ENCODE results near the gene LAGE3. TPM values are rescaled to one million over a fixed set of nuclear protein-coding genes. Genes with fewer than 3 reads are reported as not detected.

LAGE3 gene
- total and polyA plus RNA-seq, 8 donors: 14.9 to 24.2 (median 19.5) TPM

DNA sequence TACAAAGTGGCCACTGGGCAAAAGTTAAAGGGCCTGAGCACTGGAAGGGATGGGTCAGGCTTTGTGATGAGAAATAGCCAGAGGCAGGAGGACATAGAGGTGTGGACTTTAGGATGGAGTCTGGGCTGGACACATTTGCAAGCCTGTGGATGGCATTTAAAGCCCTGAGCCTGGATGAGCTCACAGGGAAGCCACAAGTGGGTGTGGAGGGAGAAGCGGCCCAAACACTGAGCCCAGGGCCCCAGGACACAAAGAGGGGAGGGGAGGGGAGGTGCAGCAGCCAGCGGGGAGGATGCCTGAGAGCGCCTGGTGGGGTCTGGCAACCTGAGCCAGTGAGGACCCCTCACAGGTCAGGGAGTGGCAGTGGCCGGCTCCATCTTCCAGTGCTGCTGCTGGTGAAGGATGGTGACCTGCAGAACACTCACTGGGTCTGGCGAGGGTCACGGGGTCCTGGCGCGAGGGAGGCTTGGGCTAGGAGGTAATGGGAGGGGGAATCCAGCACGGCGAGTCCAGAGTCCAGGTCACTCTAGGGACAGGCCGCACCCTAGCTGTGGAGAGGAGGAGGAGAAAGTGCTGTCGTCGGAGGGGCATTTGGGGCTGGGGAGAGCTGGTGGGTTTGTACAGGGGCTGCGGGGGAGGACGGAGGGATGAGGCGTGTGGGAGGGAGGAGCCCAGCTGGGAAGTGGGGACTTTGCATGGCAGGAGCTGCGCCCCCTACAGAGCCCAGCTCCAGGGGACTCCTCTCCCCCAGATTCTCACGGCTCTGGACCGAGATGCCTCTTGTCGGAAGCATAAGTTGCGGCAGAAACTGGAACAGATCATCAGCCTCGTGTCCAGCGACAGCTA, 7.0 kb downstream of the LAGE3 start:
- intact Hi-C loops (cut with DNase I): no loop called here
- DNase-seq (no peak), ATAC-seq (no peak)
- no peaks in the 10 kb centered on the region for H3K4me1 ChIP-seq
- no peak overlapping the region for H3K4me3 ChIP-seq
- H3K9me3 ChIP-seq: no peaks in the 10 kb centered on the region
- no peak overlapping the region for H3K27ac ChIP-seq
- H3K27me3 ChIP-seq: no peaks in the 10 kb centered on the region
- no peak for TF ChIP-seq CTCF (IDR thresholded peaks at IDR 0.05)
- peaks cover 0 to 52% of the 10 kb centered on the region in 2 donors for H3K36me3 ChIP-seq

DNA sequence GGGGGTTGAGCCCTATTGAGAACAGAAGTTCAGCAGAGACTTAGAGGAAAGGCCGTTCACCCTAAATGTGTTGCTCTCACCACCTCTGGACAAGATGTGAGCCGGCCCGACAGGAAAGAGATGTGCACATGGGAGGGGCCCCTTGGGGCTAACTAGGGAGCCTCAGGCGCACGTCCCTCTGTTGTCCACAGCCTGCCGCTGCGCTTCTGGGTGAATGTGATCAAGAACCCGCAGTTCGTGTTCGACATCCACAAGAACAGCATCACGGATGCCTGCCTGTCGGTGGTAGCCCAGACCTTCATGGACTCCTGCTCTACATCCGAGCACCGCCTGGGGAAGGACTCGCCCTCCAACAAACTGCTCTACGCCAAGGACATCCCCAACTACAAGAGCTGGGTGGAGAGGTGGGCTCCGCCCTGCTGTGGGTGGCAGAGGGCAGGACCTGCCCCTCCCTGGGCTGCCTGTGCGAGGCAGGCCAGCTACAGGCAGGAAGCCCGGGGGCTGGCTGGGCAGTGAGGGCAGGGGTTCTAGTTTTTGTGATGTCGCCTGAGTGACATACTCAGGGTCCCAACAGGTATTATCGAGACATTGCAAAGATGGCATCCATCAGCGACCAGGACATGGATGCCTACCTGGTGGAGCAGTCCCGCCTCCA, 8.0 kb downstream of the LAGE3 start:
- Histone ChIP-seq H3K27ac (no peak overlapping the region), H3K4me1 (no peaks in the 10 kb centered on the region), H3K36me3 (peaks cover 0 to 63% of the 10 kb centered on the region in 2 donors), H3K27me3 (no peaks in the 10 kb centered on the region), H3K4me3 (no peak overlapping the region), H3K9me3 (no peaks in the 10 kb centered on the region)
- DNase-seq (no peak), ATAC-seq (no peak)
- no peak for TF ChIP-seq CTCF (IDR thresholded peaks at IDR 0.05)
- intact Hi-C loops (cut with DNase I): no loop called here

GRCh38 chrX:154470434-154470833, 8.6 kb downstream of the LAGE3 start:
- no peaks in the 10 kb centered on the region for H3K4me1 ChIP-seq
- no peaks in the 10 kb centered on the region for H3K27me3 ChIP-seq
- DNase-seq: peak in 1 of 4 donors; percentile 10
- no peak for TF ChIP-seq CTCF (IDR thresholded peaks at IDR 0.05)
- H3K4me3 ChIP-seq: no peak overlapping the region
- intact Hi-C loops (cut with DNase I): no loop called here
- no peak overlapping the region for H3K27ac ChIP-seq
- no peaks in the 10 kb centered on the region for H3K9me3 ChIP-seq
- H3K36me3 ChIP-seq: peaks cover 0 to 69% of the 10 kb centered on the region in 2 donors
- ATAC-seq: no peak

- Histone ChIP-seq H3K4me1 (no peaks in the 10 kb centered on the region), H3K27me3 (no peaks in the 10 kb centered on the region), H3K9me3 (no peaks in the 10 kb centered on the region), H3K27ac (no peak overlapping the region), H3K36me3 (peaks cover 0 to 74% of the 10 kb centered on the region in 2 donors), H3K4me3 (no peak overlapping the region)
- DNase-seq (no peak), ATAC-seq (no peak)
- intact Hi-C loops (cut with DNase I): no loop called here
- TF ChIP-seq CTCF (IDR thresholded peaks at IDR 0.05): no peak
Measured at GRCh38 chrX:154469880-154470279, 9.2 kb downstream of the LAGE3 start.

DNA sequence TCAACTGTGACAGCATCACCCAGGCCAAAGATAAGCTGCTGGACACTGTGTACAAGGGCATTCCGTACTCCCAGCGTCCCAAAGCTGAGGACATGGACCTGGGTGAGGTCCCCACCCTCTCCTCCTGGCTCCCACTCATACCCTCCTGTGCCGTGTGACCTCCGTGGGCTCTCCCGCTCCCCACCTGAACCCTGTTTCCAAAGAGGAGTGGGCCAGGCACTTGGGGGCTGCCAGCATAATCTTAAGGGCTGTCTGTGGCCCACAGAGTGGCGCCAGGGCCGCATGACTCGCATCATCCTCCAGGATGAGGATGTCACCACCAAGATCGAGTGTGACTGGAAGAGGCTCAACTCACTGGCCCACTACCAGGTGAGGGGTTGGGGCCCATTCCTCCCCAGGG, 10.0 kb downstream of the LAGE3 start:
- no peaks in the 10 kb centered on the region for H3K9me3 ChIP-seq
- DNase-seq (no peak), ATAC-seq (no peak)
- no peak for TF ChIP-seq CTCF (IDR thresholded peaks at IDR 0.05)
- H3K4me3 ChIP-seq: no peak overlapping the region
- no peaks in the 10 kb centered on the region for H3K27me3 ChIP-seq
- peaks cover 0 to 80% of the 10 kb centered on the region in 2 donors for H3K36me3 ChIP-seq
- H3K4me1 ChIP-seq: no peaks in the 10 kb centered on the region
- H3K27ac ChIP-seq: no peak overlapping the region
- intact Hi-C loops (cut with DNase I): no loop called here
